NCI-H2227 (cell line): ENCODE data around the gene TMEM120B.
"Not testable (repeated sequence)": the region's sequence is repeated elsewhere in the genome, so short reads cannot be mapped to it uniquely, and the experiment has no call there.

Experiments
- DNase-seq: peaks from one replicate; lab custom pipeline; 2025; ENCODE audit not compliant: unreplicated experiment; lab: John Stamatoyannopoulos, UW

The TMEM120B gene

DNA sequence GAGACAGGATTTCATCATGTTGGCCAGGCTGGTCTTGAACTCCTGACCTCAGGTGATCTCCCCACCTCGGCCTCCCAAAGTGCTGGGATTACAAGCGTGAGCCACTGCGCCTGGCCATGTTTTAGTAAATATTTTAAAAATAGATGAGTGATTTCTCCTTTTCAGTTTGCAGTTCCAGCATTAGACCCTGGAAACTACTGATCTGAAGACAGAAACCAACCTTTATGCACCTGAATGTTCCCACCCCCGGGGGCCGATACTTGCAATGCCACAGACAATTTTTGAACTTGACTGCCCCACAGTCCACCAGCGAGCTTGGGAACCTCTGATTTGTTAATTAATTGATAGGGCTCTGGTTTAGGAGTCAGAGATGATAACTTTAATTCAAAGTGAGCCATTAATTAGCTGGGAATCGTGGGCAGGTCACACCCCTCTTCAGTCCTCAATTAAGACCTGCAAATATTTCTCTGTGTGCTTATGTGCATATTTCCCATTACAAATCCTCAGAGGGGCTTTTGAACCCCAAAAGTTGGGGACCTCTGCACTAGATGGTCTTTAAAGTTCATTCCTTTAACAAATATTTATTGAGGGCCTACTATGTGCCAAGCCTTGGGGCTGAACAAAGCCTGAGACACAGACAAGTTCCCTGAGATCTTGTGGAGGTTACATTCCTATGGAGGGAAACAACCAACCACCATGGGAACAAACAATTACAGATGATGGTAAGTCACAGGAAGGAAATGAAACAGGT lies 4.1 kb upstream of the TMEM120B start:
- DNase-seq: no peak

DNA sequence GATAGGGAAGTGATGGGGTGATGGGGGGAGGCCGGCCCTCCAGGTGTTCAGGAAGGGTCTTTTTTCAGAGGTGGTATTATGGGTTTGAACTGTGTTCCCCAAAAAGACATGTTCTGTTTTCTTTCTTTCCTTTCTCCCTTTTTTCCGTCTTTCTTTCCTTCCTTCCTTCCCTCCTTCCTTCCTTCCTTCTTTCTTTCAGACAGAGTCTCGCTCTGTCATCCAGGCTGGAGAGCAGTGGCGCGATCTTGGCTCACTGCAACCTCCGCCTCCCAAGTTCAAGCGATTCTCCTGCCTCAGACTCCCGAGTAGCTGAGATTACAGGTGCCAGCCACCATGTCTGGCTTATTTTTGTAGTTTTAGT lies 3.5 kb upstream of the TMEM120B start:
- not testable (repeated sequence) for DNase-seq

DNA sequence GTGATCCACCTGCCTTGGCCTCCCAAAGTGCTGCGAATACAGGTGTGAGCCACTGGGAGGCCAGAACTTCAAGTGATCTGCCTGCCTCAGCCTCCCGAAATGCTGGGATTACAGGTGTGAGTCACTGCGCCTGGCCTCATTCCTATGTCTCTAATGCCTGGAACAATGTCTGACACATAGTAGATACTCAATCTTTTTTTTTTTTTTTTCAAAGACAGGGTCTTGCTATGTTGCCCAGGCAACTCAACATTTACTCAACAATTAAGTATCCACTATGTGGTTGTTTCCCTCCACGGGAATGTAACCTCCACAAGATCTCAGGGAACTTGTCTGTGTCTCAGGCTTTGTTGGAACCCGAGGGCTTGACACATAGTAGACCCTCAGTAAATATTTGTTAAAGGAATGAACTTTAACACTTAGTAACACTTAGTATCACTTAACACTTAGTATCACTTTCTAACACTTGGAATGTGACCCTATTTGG lies 3.0 kb upstream of the TMEM120B start:
- no peak for DNase-seq

DNA sequence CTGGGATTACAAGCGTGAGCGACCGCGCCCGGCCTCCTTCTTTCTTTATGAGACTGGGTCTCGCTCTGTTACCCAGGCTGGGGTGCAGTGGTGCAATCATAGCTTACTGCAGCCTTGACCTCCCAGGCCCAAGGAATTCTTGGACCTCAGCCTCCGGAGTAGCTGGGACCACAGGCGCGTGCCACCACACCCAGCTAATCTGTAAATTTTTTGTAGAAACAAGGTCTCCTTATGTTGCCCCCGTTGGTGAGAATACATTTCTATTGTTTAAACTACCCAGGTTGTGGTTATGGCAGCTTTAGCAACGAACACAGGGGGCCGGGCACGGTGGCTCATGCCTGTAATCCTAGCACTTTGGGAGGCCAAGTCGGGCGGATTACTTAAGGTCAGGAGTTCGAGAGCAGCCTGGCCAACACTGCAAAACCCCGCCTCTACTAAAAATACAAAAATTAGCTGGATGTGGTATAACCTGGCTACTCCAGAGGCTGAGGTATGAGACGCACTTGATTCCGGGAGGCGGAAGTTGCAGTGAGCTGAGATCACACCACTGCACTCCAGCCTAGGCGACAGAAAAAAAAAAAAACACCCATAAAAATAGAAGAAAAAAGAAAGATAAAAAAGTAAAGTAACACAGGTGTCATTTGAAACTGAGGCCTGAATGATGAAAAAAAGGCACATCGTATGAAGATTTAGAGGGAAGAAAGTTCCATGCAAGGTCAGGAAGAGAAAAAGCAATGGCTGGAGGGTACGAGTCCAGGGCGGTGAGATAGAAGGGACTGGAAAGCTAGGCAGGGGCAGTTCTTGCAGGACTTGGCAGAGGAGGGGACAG lies 977 bp upstream of the TMEM120B start:
- DNase-seq: no peak

DNA sequence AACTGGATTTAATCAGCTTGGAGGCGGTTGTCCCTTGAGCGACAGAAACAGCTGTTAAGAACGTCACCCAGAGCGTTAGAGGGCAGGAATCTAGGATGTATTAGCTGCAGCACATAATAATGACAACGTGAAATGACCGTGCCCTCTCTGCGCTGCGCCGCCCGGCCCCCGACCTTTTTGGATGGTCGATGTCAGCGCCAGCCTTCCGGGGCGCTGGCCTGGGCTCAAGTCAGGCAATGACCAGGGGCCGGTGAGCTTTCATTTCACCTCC lies 427 bp upstream of the TMEM120B start:
- peak; percentile 45 for DNase-seq

DNA sequence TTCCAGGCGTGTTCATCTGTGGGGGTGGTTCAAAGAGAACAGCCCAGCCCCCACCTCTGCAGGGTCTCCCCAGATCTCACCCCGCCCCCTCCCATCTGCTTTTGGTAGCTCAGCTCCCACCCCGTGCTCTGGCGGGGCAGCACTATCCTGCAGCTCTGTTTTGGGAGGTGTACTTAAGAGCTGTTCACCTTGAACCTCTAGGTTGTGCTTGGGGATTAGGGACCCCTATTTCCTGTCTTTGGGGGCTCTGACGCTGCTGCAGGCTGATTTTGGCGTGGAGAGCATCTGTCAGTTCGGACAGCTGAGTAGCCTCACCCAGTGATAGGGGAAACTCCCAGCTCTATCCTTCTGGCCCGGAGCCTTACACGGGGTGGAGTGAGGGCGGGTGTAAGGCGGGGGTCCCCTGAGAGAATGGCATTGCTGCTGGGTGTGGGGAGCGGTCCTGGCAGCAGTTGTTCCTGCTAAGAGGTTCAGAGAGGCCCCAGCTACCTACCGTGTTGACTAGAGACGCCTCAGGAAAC lies 765 bp downstream of the TMEM120B start:
- DNase-seq: no peak

DNA sequence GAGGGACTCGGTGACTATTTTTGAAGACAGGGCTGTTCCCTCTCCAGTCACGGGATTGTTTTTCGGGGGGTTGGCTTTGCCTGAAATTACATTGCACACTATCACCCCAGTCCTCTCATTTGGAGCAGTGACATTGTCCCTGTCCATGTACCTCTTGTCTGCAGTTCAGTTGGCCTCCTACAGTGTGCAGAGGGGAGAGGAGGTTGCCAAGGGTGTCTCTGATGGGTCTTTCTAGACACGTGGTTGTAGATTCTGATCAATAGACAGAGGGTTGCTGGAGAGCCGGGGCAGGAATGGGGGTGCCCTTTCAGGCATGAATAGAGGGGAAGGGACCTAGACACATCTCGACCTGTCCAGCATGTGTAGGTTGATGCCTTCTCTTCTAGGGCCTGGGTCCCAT lies 1.2 kb downstream of the TMEM120B start:
- DNase-seq: no peak

DNA sequence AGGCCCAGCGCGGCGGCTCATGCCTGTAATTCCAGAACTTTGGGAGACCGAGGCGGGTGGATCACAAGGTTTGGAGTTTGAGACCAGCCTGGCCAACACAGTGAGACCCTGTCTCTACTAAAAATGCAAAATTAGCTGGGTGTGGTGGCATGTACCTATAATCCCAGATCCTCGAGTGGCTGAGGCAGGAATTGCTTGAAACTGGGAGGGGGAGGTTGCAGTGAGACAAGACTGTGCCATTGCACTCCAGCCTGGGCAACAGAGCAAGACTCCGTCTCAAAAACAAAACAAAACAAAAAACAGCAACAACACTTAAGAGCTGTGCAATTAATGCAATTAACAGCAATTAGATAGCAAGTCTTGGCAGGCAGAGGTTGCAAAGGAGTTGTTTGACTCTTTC lies 2.5 kb downstream of the TMEM120B start:
- DNase-seq: not testable (repeated sequence)

DNA sequence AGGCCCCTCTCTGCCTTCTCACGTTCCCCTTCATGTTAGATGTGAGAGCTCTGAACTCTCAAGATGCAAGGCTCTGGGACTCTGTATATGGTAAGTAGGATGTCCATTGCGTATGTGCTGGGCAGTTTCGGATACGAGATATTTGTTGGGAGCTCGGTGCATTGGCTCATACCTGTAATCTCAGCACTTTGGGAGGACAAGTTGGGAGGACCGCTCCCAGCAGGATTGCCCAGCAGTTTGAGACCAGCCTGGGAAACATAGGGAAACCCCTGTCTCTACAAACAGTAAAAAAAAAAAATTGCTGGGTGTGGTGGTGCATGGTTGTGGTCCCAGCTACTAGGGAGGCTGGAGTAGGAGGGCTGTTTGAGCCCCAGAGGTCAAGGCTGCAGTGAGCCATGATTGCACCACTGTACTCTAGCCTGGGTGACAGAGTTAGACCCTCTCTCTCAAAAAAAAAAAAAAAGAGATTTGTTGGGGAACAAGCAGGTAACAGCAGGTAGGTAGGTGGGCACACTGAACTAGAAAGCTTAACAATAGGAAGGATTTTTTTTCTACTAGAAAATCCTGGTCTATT lies 3.4 kb downstream of the TMEM120B start:
- no peak for DNase-seq

DNA sequence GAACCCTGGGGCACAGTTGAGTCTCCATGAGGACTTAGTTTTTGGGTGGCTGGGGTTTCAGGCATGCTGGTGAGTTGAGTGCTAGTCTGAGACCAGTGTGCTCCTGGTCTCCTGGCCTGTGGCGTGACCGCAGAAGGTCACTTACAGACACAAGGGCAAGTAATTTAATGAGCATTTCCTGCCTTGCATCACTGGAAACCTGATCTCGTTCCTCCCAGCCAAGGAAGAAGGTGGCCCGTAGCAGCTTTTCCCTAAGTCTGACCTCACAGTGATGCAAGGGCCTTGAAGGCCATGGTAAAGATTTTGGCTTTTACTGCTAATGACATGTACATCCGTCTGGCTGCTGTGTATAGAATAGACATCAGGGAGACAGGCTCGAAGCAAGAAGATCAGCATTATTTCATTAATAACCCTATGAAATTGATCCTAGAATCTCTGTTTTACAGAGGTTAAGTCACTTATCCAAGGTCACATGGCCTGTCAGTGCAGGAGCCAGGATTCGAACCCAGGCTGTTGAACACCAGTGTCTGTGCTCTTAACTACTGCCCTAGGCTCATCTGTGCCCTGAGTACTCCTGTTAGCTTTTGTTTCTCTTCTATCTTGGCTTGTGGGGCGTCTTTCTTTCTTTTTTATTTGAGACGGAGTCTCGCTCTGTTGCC lies 4.6 kb downstream of the TMEM120B start:
- DNase-seq: no peak

DNA sequence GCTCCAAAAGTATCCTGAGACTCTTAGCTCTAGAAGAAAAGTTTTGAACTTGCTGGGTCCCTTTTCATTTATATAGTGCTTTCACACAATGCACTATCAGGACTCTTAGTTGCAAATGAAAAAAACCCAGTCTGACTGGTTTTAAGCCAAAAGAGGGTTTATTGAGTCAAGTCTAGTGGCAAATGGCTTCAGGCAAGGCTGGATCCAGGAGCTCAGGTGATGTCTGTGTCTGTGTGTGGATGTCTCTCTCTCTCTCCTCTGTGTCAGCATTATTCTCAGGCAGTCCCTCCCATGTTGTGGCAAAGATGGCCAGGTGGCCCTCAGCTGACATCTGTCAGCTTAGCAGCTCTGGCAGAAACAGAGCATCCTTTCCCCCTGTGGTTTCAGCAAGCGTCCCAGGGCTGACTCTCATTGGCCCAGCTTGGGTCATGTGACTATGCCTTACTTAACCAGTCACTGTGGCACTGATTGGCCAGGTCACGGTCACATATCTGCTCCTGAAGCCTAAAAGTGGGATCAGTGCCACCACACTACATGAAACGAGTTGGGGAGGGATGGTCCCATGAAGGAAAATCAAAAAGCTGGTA lies 6.2 kb downstream of the TMEM120B start:
- DNase-seq: no peak

DNA sequence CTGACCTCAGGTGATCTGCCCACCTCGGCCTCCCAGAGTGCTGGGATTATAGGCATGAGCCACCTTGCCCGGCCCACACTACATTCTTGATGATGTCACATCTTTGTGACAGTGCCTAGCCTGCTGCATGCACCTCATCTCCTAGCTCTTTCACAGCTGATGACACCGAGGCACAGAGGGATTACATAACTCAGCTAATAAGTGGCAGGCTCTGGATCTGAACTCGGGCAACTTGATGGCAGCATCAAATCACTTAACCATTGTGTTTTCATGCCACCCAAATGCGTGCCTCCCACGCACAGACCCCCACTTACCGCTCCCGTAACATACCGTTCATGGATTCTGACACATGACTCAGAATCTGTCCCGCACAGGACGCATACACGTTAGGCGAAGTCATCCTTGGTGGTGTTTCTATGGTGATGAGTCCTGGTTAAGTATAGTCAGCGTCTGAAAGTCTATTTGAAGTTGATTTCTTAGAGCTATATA lies 7.4 kb downstream of the TMEM120B start:
- no peak for DNase-seq

DNA sequence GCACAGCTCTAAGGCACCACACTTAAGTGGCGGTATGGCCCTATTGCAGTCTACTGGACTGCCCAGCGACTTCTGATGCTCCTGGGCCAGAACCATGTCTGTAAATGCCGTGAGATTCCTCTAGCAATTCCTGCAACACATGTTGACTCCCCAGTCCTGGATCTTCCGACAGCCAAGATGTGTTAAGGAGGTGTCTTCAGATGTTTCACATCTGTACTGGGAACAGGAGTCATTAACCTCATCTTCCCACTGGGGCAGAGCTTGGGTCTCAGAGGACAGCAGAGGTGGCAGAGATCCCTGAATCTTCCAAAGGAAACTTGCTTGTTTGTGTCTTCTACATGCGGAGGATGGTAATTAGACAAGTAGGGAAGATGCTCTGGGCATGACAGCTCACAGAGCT lies 8.2 kb downstream of the TMEM120B start:
- DNase-seq: no peak

DNA sequence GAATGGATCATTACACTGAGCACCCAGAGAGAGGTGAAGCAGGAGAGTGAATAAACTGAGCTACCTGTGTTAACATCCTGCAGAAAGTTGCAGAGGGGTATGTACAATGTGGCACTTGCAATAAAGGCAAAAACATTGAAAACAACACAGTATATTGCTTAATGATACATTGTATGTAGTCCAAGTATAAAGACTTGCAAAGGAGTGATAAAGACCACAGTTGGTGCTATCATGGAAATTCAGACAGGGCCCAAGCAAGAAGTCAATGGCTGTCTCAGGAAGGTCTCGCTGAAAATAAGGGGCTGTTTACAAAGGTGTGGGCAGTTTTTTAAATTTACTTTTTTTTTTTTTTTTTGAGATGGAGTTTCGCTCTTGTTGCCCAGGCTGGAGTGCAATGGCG lies 10.0 kb downstream of the TMEM120B start:
- no peak for DNase-seq

DNA sequence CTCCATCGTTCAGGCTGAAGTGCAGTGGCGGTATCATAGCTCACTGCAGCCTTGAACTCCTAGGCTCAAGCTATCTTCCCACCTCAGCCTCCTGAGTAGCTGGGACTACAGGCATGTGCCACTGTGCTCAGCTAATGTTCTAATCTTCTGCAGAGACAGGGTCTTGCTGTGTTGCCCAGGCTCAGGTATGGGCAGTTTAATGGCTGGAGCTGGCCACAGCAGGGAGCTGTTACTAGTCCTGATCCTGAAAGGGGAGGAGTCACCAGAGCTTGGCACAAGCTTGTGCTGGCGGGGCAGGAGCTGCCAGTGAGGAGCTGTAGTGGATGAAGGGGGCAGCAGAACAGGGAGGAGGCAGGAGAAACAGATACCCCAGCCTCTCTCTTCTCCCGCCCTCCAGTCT lies 10.6 kb downstream of the TMEM120B start:
- DNase-seq: no peak

DNA sequence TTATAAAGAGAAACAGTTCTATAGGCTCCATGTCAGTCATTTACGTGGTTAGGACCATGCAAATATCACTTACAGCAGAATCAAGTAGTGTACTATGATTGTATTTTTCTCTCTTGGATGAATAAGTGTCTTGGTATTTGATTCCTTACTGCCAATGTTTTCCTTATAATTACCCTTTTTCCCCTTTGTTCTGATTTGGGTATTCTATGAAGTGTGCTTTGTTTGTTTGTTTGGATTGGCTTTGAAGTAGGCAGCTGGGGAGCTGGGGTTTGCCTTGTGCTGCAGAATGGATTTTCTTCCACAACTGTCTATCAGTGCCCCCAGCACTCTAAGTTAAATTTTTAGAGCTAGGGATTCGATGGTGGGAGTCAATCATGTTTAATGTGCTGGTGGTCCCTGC lies 12.4 kb downstream of the TMEM120B start:
- DNase-seq: no peak

DNA sequence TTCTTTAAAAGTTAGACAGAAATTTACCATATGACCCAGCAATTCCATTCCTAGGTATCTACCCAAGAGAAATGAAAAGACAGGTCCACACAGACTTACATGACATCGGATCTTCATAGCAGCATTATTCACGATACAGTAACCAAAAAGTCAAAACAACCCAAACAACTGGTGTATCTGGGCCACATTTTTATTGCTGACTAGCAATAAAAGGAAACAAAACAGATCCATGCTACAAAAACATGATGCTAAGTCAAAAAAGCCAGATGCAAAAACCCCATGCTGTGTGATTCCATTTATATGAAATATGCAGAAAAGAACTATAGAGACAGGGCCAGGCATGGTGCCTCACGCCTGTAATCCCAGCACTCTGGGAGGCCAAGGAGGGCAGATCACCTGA lies 12.9 kb downstream of the TMEM120B start:
- no peak for DNase-seq

DNA sequence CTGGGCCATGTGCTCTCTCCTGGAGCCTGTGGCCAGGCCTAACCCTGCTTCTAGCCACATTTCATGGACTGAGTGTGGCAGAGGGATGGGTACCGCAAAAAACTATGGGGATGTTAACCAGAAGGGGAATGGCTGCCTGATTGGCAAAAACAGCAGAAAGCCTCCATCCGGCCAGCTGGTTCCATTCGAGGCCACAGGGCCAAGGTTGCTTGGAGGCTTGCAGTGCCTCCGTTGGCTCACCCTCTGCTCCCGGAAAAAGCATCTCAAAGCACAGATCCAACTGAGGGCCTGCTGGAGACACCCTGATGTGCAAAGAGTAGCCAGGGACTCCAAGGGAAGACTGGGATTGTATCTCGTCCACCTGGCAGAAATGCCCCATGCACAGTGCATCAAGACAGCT lies 16.5 kb downstream of the TMEM120B start:
- DNase-seq: no peak

DNA sequence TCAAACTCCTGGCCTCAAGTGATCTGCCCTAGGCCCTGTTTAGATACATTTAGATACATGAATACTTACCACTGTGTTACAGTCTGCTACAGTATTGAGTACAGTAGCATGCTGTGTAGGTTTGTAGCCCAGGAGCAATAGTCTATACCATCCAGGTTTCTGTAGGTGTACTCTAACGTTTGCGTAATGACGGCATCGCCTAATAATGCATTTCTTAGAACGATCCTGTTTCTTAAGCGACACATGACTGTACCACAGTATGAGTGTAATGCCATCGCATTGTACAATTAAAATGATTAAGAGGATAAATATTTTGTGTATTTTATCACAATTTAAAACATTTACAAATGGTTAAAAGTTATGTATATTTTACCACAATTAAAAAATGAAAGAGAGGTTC lies 18.9 kb downstream of the TMEM120B start:
- DNase-seq: no peak

DNA sequence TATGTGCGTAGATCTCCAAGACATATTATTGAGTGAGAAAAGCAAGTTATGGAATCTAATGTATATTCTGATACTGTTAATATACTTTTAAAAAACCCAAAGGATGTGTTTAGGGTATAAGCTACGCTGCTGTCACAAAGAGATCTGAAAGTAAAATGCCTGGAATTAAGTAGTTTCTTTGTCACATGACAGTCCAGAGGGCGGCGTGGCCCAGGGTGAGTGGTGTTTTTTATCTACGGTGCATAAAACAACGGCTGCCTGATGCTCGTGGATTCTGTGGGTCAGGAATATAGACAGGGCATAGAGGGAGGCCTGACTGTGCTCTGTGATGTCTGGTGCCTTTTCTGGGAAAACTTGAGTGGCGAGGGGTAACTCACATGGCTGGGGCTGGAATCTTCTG lies 21.3 kb downstream of the TMEM120B start:
- no peak for DNase-seq

DNA sequence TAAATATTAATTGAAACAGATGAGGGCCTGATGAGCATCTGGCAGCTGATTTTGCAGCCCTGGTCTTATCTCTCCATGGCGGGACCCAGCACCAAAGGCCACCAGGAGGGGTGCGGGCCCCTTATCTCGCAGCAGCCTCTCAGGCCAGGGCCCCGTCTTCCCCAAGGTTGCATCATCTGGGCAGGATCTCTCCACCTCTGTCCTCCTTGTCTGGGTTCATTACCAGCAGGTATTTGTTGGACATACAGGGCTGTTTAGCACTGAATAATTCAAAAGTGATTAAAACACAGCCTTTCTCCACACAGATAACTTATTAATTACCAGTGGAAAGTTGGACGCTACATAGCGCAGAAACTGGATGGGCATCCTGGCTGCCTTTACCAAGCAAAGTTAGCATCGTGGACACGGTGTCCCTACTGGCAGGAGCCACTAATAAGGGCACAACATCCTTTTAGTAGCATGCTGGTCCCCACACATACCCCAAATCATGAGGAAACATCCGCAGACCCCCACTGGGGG lies 25.8 kb downstream of the TMEM120B start:
- no peak for DNase-seq
